SU-DHL-6 (cell line): Measurements from ENCODE around the gene PTCH1.

ENCODE experiments used
- CTCF ChIP-seq: fragments of 200-600 bp; sonication (generic); IDR thresholded peaks from one replicate; pipeline ENCODE4 v1.5.1; 2017; ENCODE audit warnings: antibody characterized with exemption, mild to moderate bottlenecking, low read length, moderate library complexity; ENCODE audit not compliant: insufficient read depth, poor library complexity, severe bottlenecking
- EZH2phosphoT487 ChIP-seq: fragments of 200-600 bp; sonication (generic), shearing (Covaris generic); conservative IDR thresholded peaks from 2 replicates; pipeline ENCODE4 v1.6.1; 2018; ENCODE audit warnings: mild to moderate bottlenecking, antibody characterized with exemption, low read length, moderate library complexity, mixed read lengths

- no peak for TF ChIP-seq CTCF
- TF ChIP-seq EZH2phosphoT487, result no peak
Measured at GRCh38 chr9:95449016-95449415, 67.8 kb downstream of the PTCH1 start.
